IMR-90 (cell line): ENCODE data around the gene CRACDL.

ENCODE experiments used
- CTCF ChIP-seq: conservative IDR thresholded peaks from 2 replicates; pipeline ENCODE4 v1.5.1; 2012; ENCODE audit warnings: mild to moderate bottlenecking, low read depth, low read length, improper control_type of control experiment
- ELK1 ChIP-seq: fragments of 150-350 bp; IDR thresholded peaks from 2 replicates; pipeline ENCODE4 v1.6.1; 2016; ENCODE audit warnings: low read depth, mild to moderate bottlenecking, low read length, moderate library complexity, borderline replicate concordance
- MAFK ChIP-seq: IDR thresholded peaks from 2 replicates; pipeline ENCODE4 v1.6.1; 2012; ENCODE audit warnings: low read depth, low read length, improper control_type of control experiment
- POLR2A ChIP-seq: IDR thresholded peaks from 2 replicates; pipeline ENCODE4 v1.6.1; 2012; ENCODE audit warnings: mild to moderate bottlenecking, low read depth, low read length
- RAD21 ChIP-seq: IDR thresholded peaks from 2 replicates; pipeline ENCODE4 v1.6.1; 2012; ENCODE audit warnings: low read length, improper control_type of control experiment
- SMC3 ChIP-seq: fragments of 150-350 bp; IDR thresholded peaks from 2 replicates; pipeline ENCODE4 v1.6.1; 2016; ENCODE audit warnings: low read depth, mild to moderate bottlenecking, antibody characterized with exemption, low read length, moderate library complexity
- USF2 ChIP-seq: fragments of 150-350 bp; IDR thresholded peaks from 2 replicates; pipeline ENCODE4 v1.6.1; 2017; ENCODE audit warnings: mild to moderate bottlenecking, antibody characterized with exemption, low read length, low read depth

GRCh38 chr2:98946855-98947254, 10.8 kb upstream of the CRACDL start:
- TF ChIP-seq POLR2A (no peak), USF2 (no peak), RAD21 (no peak), SMC3 (no peak), CTCF (no peak), ELK1 (no peak), MAFK (no peak)
